HepG2 (cell line): ENCODE measurements around the gene AMIGO3. TPM values are rescaled to one million over a fixed set of nuclear protein-coding genes. Genes with fewer than 3 reads are reported as not detected.

Experiments used
- ARID5B ChIP-seq: IDR thresholded peaks from 2 replicates; pipeline ENCODE4 v1.4.0; 2020; ENCODE audit warnings: mild to moderate bottlenecking, missing genetic modification reagents
- GATA4 ChIP-seq: sonication (generic); IDR thresholded peaks from 2 replicates; pipeline ENCODE4 v1.6.1; 2016; ENCODE audit warnings: antibody characterized with exemption, low read depth, borderline replicate concordance
- HIVEP1 ChIP-seq: sonication (generic); formaldehyde crosslinking; IDR thresholded peaks from 2 replicates; pipeline ENCODE4 v1.4.0; 2020; ENCODE audit warnings: mild to moderate bottlenecking, missing genetic modification reagents
- IRF1 ChIP-seq: sonication (generic); formaldehyde crosslinking; IDR thresholded peaks from 2 replicates; pipeline ENCODE4 v1.4.0; 2020; ENCODE audit warnings: low read depth, mild to moderate bottlenecking, missing genetic modification reagents
- MAFK ChIP-seq, 2 experiments: IDR thresholded peaks in 1 of 2; conservative IDR thresholded peaks in 1 of 2; 2 replicates each; pipeline ENCODE4 v1.6.1; 2011; ENCODE audit warnings: improper control_type of control experiment in 2 of 2, low read length in 2 of 2
- RARA ChIP-seq: IDR thresholded peaks from 2 replicates; pipeline ENCODE4 v1.6.1; 2016; ENCODE audit warnings: missing genetic modification reagents, missing compliant biosample characterization
- STAT5B ChIP-seq: sonication (generic); formaldehyde crosslinking; IDR thresholded peaks from 2 replicates; pipeline ENCODE4 v1.4.0; 2020; ENCODE audit warnings: missing genetic modification reagents
- STAT6 ChIP-seq: sonication (generic); formaldehyde crosslinking; IDR thresholded peaks from 2 replicates; pipeline ENCODE4 v1.4.0; 2020; ENCODE audit warnings: missing genetic modification reagents, mild to moderate bottlenecking, borderline replicate concordance
- TBL1XR1 ChIP-seq: fragments of 150-350 bp; IDR thresholded peaks from 2 replicates; pipeline ENCODE4 v1.6.1; 2014; ENCODE audit warnings: borderline replicate concordance, low read length; ENCODE audit not compliant: partially characterized antibody
- TCF7 ChIP-seq: sonication (generic); IDR thresholded peaks from 2 replicates; pipeline ENCODE4 v1.6.1; 2016; ENCODE audit warnings: antibody characterized with exemption, low read depth
- YEATS4 ChIP-seq: sonication (generic); formaldehyde crosslinking; IDR thresholded peaks from 2 replicates; pipeline ENCODE4 v1.4.0; 2020; ENCODE audit warnings: missing genetic modification reagents, borderline replicate concordance
- ZBTB44 ChIP-seq: sonication (generic); formaldehyde crosslinking; IDR thresholded peaks from 2 replicates; pipeline ENCODE4 v1.4.0; 2020; ENCODE audit warnings: missing genetic modification reagents
- ZFP36L1 ChIP-seq: sonication (generic); formaldehyde crosslinking; IDR thresholded peaks from 2 replicates; pipeline ENCODE4 v1.8.0; 2022; ENCODE audit warnings: mild to moderate bottlenecking, missing genetic modification reagents, moderate library complexity
- ZNF235 ChIP-seq: sonication (generic); formaldehyde crosslinking; IDR thresholded peaks from 2 replicates; pipeline ENCODE4 v1.8.1; 2023; ENCODE audit warnings: mild to moderate bottlenecking, missing genetic modification reagents, borderline replicate concordance
- ZNF292 ChIP-seq: sonication (generic); formaldehyde crosslinking; IDR thresholded peaks from 2 replicates; pipeline ENCODE4 v1.8.1; 2022; ENCODE audit warnings: mild to moderate bottlenecking, low read depth, missing genetic modification reagents, borderline replicate concordance
- polyA plus RNA-seq, 8 experiments: library from polyadenylated mRNA; depleted of rRNA in 3 of 8; stranded (reverse) in 7 of 8; unstranded in 1 of 8; fragments of >200 nt; fragmentation: Illumina TruSeq in 4 of 8; extraction: Trizol in 4 of 8; gene quantifications; 2 replicates each; pipeline versions ENCODE4 v1.2.1 to v1.2.3, GENCODE V29; 2011 to 2016; ENCODE audit warnings: low read depth in 4 of 8, missing spikeins in 1 of 8, mixed read lengths in 1 of 8; ENCODE audit not compliant: insufficient read depth in 1 of 8
- total RNA-seq, 5 experiments: library from RNA; depleted of rRNA; stranded (reverse); fragments of >200 nt; fragmentation: Illumina TruSeq; extraction: Trizol; gene quantifications; 2 replicates each; pipeline ENCODE4 v1.2.3, GENCODE V29; 2016; ENCODE audit warnings: low read depth in 1 of 5

Gene AMIGO3
- total and polyA plus RNA-seq, 2 of the 13 experiments (the other 11 are each of a cell fraction or from before 2014, with no cell fraction given), result 0.35 TPM; not detected in 1

GRCh38 chr3:49723628-49724551 lies 4.4 kb upstream of the AMIGO3 start, which contains the start of gene GMPPB (continued):
- TF ChIP-seq ARID5B (peak; percentile 9; the same call in 1 of the 2 replicates), RARA (CRISPR knock-in tag) (0 out of 2 replicates have a peak, but pooled peaks have one; percentile 8), ZNF235 (CRISPR knock-in tag) (no peak; the same call in 1 of the 2 replicates), STAT6 (peak; percentile 47; the same call in 1 of the 2 replicates), GATA4 (no peak), YEATS4 (CRISPR knock-in tag) (peak; percentile 90), ZFP36L1 (CRISPR knock-in tag) (peak; percentile 59; the same call in 1 of the 2 replicates), HIVEP1 (CRISPR knock-in tag) (peak; percentile 42; the same call in 1 of the 2 replicates), IRF1 (CRISPR knock-in tag) (0 out of 2 replicates have a peak, but pooled peaks have one; percentile 69), ZNF292 (CRISPR knock-in tag) (no peak), STAT5B (CRISPR knock-in tag) (0 out of 2 replicates have a peak, but pooled peaks have one; percentile 34), ZBTB44 (CRISPR knock-in tag) (no peak), TBL1XR1 (no peak), TCF7 (no peak), MAFK (conservative IDR thresholded peaks at IDR 0.05 in 1 of 2, IDR thresholded peaks at IDR 0.05 in 1 of 2; ENCODE audit: low read length in 2 of 2) (no peak)
